Osteocyte (in vitro differentiated cells): ENCODE results near the gene TMUB1. TPM values are rescaled to one million over a fixed set of nuclear protein-coding genes. Genes with fewer than 3 reads are reported as not detected.

Experiments used
- DNase-seq: peaks from one replicate; pipeline ENCODE4 v3.0.0; 2021; ENCODE audit warnings: mixed read lengths; ENCODE audit not compliant: unreplicated experiment; ENCODE audit errors: extremely low spot score
- H3K27ac Mint-ChIP-seq: one replicate; pipeline ENCODE4 v1.8.0; 2021; ENCODE audit warnings: mild to moderate bottlenecking, mixed read lengths; ENCODE audit not compliant: unreplicated experiment
- H3K27me3 Mint-ChIP-seq: one replicate; pipeline ENCODE4 v1.8.0; 2021; ENCODE audit warnings: mixed read lengths; ENCODE audit not compliant: unreplicated experiment
- H3K36me3 Mint-ChIP-seq: one replicate; pipeline ENCODE4 v1.8.0; 2021; ENCODE audit warnings: mixed read lengths; ENCODE audit not compliant: unreplicated experiment
- H3K4me1 Mint-ChIP-seq: one replicate; pipeline ENCODE4 v1.8.0; 2021; ENCODE audit warnings: mixed read lengths; ENCODE audit not compliant: unreplicated experiment
- H3K4me3 Mint-ChIP-seq: one replicate; pipeline ENCODE4 v1.8.0; 2021; ENCODE audit warnings: mild to moderate bottlenecking, moderate library complexity, mixed read lengths; ENCODE audit not compliant: unreplicated experiment
- H3K9me3 Mint-ChIP-seq: one replicate; pipeline ENCODE4 v1.8.0; 2021; ENCODE audit warnings: mixed read lengths; ENCODE audit not compliant: unreplicated experiment
- total RNA-seq: library from RNA; stranded (reverse); gene quantifications from 2 replicates; pipeline ENCODE4 v1.2.1, GENCODE V29; 2021
- TF ChIP-seq, protein P1 (sequence below): fragments of 200-600 bp; sonication (generic); IDR thresholded peaks from 2 replicates; pipeline ENCODE4 v1.5.0; 2021; ENCODE audit warnings: antibody characterized with exemption, mild to moderate bottlenecking, moderate library complexity

The TMUB1 gene
- total RNA-seq, 1 donor from 2014 or later = 26.1 TPM

DNA sequence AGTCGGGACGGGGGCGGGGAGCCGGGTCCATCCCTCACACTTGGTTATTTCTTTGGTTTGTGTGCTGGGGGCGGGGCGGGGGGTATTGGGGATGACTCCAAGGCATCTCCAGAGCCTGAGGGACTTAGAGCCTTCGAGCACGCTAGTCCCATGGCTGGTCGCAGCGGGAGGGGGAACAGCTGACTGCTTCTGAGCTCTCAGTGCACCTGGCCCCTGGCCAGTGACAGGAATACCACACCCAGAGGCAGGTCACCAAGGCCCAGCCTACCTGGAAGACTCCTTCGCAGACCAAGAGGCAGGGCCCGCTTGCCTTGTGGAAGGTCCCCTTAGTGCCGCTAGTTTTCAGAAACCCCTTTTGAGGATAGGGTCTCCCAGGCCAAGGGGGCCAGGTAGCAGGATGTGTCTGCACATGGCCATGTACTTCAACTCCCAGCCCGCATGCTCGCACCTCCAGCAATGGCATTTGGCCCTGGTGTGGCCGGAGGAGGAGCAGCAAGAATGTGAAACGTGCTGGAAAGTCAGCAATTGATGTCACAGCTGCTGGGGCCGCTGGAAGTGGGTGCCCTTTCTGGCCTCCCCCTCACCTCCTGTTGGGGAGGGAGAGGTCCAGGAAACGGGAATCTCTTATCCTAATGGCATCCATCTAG lies 43.3 kb upstream of the TMUB1 start:
- Mint-ChIP-seq H3K9me3 (no peaks in the 10 kb centered on the region), H3K27ac (no peak overlapping the region), H3K27me3 (no peaks in the 10 kb centered on the region), H3K4me3 (no peak overlapping the region), H3K36me3 (peaks cover 40% of the 10 kb centered on the region), H3K4me1 (peaks cover 6% of the 10 kb centered on the region)
- no peak for DNase-seq
- TF ChIP-seq, protein P1, sequence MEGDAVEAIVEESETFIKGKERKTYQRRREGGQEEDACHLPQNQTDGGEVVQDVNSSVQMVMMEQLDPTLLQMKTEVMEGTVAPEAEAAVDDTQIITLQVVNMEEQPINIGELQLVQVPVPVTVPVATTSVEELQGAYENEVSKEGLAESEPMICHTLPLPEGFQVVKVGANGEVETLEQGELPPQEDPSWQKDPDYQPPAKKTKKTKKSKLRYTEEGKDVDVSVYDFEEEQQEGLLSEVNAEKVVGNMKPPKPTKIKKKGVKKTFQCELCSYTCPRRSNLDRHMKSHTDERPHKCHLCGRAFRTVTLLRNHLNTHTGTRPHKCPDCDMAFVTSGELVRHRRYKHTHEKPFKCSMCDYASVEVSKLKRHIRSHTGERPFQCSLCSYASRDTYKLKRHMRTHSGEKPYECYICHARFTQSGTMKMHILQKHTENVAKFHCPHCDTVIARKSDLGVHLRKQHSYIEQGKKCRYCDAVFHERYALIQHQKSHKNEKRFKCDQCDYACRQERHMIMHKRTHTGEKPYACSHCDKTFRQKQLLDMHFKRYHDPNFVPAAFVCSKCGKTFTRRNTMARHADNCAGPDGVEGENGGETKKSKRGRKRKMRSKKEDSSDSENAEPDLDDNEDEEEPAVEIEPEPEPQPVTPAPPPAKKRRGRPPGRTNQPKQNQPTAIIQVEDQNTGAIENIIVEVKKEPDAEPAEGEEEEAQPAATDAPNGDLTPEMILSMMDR = no peak

- no peak for DNase-seq
- H3K27ac Mint-ChIP-seq = peak overlapping the region; percentile 54
- TF ChIP-seq, protein P1 = no peak
- H3K4me3 Mint-ChIP-seq = peak overlapping the region; percentile 62
- H3K27me3 Mint-ChIP-seq = no peaks in the 10 kb centered on the region
- H3K4me1 Mint-ChIP-seq = peaks cover 6% of the 10 kb centered on the region
- no peaks in the 10 kb centered on the region for H3K9me3 Mint-ChIP-seq
- H3K36me3 Mint-ChIP-seq = peaks cover 43% of the 10 kb centered on the region
Observed at GRCh38 chr7:151125846-151126481, 42.7 kb upstream of the TMUB1 start.

GRCh38 chr7:151125470-151125845 lies 42.2 kb upstream of the TMUB1 start:
- H3K27ac Mint-ChIP-seq = no peak overlapping the region
- DNase-seq = no peak

DNA sequence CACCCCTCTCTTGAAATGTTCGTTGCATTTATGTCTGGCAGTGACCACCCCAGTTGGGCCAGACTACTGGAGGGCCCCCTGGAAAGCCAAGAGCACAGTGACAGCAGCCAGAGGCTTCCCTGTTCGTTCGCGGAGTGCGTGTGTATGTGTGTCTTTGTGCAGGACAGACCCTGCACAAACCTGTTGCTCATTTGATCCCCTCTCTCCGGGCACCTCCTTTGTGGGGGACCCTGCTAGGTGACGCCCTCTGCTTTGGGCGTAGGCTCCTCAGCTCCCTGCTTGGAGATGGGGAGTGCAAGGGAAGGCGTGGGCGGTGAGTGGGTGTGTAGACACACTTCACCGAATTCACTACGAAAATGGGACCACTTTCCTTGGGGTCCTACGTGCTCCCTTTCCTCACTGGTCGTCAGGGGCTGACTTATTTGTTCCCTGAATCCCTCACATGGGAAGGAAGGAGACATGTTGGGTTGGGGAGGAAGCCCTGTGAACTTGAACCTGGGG lies 41.7 kb upstream of the TMUB1 start:
- Mint-ChIP-seq H3K27ac (no peak overlapping the region), H3K4me3 (no peak overlapping the region), H3K36me3 (peaks cover 45% of the 10 kb centered on the region)

More at GRCh38 chr7:151125470-151125845, 42.2 kb upstream of the TMUB1 start:
- no peaks in the 10 kb centered on the region for H3K9me3 Mint-ChIP-seq
- H3K27me3 Mint-ChIP-seq = no peaks in the 10 kb centered on the region
- TF ChIP-seq, protein P1 = no peak
- H3K4me1 Mint-ChIP-seq = peaks cover 6% of the 10 kb centered on the region
- H3K36me3 Mint-ChIP-seq = peaks cover 45% of the 10 kb centered on the region
- H3K4me3 Mint-ChIP-seq = peak overlapping the region; percentile 62

DNA sequence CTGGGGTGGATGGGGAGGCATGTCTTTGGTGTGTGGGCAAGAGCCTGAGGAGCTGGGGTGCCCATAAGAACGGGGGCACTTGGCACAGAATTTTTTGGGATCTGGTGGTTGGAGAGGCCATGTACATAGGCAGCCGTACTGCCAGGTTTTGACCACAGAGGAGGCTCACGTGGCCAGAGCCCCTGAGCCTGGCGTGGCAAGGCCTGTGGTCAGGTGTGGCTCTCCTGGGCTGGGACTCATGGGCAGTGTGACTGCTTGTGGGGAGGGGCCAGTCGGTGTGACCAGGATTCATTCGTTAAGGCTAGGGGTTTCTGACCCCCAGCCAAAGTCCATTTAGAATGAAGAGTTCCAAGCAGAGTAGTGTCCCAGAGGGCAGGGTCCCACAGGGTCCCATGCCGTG lies 41.2 kb upstream of the TMUB1 start:
- Mint-ChIP-seq H3K27ac (no peak overlapping the region), H3K4me3 (no peak overlapping the region), H3K36me3 (peaks cover 50% of the 10 kb centered on the region), H3K27me3 (no peaks in the 10 kb centered on the region), H3K9me3 (no peaks in the 10 kb centered on the region), H3K4me1 (peaks cover 6% of the 10 kb centered on the region)
- TF ChIP-seq, protein P1 = no peak
- no peak for DNase-seq

More for the DNA sequence above, 41.7 kb upstream of the TMUB1 start:
- no peaks in the 10 kb centered on the region for H3K27me3 Mint-ChIP-seq
- TF ChIP-seq, protein P1 = no peak
- no peak for DNase-seq
- H3K9me3 Mint-ChIP-seq = no peaks in the 10 kb centered on the region
- H3K4me1 Mint-ChIP-seq = peaks cover 6% of the 10 kb centered on the region
